ENCODE data around the gene CRISPLD2. TPM values are rescaled to one million over a fixed set of nuclear protein-coding genes. Genes with fewer than 3 reads are reported as not detected.

Gene CRISPLD2
- total RNA-seq, 1 donor from 2014 or later = not detected

DNA sequence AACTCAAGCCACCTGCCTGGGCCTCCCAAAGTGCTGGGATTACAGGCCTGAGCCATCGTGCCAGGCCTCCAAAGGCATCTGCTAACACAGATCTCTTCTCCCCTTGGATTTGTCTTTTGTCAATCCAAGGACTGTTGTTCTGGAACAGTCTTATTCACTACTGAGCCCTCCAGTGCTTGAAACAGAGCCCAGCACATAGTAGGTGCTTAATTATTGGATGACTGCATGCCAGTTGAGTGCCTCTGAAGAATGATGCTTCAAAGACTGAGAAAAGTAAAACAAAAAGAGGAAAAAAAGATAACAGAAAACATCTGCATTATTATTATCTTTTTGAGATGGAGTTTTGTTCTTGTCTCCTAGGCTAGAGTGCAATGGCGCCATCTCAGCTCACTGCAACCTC, 1.7 kb upstream of the CRISPLD2 start:
- CTCF ChIA-PET = no interaction called here
- H3K36me3 Mint-ChIP-seq (ENCODE audit: low read depth) = no peaks in the 10 kb centered on the region
- peaks cover 9% of the 10 kb centered on the region for H3K4me1 Mint-ChIP-seq
- intact Hi-C loops (cut with micrococcal nuclease) = no loop called here
- H3K4me3 Mint-ChIP-seq = no peak overlapping the region
- DNase-seq (no peak), ATAC-seq (ENCODE audit: low read depth) (no peak)
- peaks cover 32% of the 10 kb centered on the region for H3K27me3 Mint-ChIP-seq
- TF ChIP-seq, protein P1, sequence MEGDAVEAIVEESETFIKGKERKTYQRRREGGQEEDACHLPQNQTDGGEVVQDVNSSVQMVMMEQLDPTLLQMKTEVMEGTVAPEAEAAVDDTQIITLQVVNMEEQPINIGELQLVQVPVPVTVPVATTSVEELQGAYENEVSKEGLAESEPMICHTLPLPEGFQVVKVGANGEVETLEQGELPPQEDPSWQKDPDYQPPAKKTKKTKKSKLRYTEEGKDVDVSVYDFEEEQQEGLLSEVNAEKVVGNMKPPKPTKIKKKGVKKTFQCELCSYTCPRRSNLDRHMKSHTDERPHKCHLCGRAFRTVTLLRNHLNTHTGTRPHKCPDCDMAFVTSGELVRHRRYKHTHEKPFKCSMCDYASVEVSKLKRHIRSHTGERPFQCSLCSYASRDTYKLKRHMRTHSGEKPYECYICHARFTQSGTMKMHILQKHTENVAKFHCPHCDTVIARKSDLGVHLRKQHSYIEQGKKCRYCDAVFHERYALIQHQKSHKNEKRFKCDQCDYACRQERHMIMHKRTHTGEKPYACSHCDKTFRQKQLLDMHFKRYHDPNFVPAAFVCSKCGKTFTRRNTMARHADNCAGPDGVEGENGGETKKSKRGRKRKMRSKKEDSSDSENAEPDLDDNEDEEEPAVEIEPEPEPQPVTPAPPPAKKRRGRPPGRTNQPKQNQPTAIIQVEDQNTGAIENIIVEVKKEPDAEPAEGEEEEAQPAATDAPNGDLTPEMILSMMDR (IDR thresholded peaks at IDR 0.05) = no peak
- POLR2A ChIA-PET = no interaction called here
- H3K27ac Mint-ChIP-seq = no peak overlapping the region
- peaks cover 2% of the 10 kb centered on the region for H3K9me3 Mint-ChIP-seq

DNA sequence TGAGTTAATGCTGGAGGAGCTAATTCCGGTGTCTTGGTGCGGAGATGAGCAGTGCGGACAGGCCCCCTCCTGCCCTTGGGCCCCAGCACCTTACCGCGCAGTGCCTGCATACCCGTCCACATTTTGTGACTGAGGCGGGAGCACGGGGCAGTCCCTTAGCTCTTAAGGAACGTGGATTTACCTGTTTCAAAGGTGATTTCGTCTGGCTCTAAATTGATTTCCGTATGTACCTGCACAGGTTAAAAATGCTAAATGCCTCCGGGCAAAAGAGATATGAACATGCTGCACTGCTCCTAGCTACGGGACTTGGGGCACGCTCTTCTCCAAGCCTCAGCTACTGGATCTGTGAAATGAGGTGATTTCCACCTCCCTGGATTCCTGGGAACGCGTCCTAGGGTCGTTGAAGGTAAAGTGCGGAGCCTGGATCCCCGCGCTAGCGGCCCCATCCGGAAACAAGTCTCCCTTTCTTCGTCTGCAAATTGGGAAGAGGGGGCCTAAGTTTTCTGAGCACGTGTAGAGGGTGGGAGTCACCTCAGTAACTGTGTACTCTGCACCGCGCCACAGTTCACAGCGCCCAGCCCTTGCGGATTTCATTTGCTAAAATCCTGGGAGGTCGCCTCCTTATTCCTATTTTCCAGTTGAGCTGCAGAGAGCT, 669 bp upstream of the CRISPLD2 start:
- Mint-ChIP-seq H3K9me3 (peaks cover 4% of the 10 kb centered on the region), H3K27me3 (peaks cover 37% of the 10 kb centered on the region), H3K4me1 (peaks cover 9% of the 10 kb centered on the region), H3K4me3 (no peak overlapping the region), H3K36me3 (ENCODE audit: low read depth) (no peaks in the 10 kb centered on the region), H3K27ac (no peak overlapping the region)
- intact Hi-C loops (cut with micrococcal nuclease) = no loop called here
- TF ChIP-seq, protein P1 (IDR thresholded peaks at IDR 0.05) = no peak
- ATAC-seq (ENCODE audit: low read depth) = no peak
- ChIA-PET CTCF (no interaction called here), POLR2A (no interaction called here)
- no peak for DNase-seq

DNA sequence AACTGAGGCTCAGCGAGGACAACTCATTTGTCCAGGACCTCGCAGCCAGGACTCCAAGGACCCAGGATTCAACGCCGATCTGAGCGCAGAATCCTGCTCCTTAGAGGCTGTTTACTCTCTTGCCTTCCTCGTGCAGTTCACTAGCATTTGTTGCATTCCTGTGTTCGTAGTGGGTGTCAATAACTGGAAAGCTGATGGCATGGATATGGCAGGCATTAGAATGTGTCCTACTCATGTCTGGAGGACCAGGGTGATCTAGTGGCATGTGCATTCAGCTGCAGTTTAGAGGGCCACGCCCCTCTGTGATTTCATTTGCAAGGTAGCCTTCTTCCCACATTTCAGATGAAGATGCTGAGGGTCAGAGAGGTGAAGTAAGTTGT, 510 bp downstream of the CRISPLD2 start:
- peaks cover 4% of the 10 kb centered on the region for H3K9me3 Mint-ChIP-seq
- DNase-seq = no peak
- H3K36me3 Mint-ChIP-seq (ENCODE audit: low read depth) = no peaks in the 10 kb centered on the region
- ChIA-PET POLR2A (no interaction called here), CTCF (no interaction called here)
- TF ChIP-seq, protein P1 (IDR thresholded peaks at IDR 0.05) = no peak
- peaks cover 9% of the 10 kb centered on the region for H3K4me1 Mint-ChIP-seq
- intact Hi-C loops (cut with micrococcal nuclease) = no loop called here
- ATAC-seq (ENCODE audit: low read depth) = no peak
- peak overlapping the region; percentile 44 for H3K4me3 Mint-ChIP-seq
- no peak overlapping the region for H3K27ac Mint-ChIP-seq
- peaks cover 44% of the 10 kb centered on the region for H3K27me3 Mint-ChIP-seq

DNA sequence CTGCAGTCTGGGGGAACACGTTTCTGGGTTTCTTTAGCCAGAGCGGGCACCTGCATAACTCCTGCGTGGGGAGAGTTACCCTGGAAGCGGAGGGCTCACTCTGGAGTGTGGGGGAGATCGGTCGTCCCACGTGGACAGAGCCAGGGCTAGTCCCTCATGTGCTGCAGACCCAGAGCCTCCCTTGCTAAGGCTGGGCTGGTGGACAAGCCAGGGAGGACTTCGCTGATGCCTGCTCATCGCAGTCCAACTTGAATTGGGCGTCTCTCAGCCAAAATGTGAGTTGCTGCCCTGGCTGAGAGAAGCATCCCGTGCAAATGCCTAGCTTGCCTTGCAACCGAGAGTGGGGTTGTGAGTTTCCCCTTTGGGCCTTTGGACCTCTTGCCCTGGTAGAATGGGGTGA, 986 bp downstream of the CRISPLD2 start:
- Mint-ChIP-seq H3K27me3 (peaks cover 43% of the 10 kb centered on the region), H3K4me1 (peaks cover 9% of the 10 kb centered on the region), H3K4me3 (no peak overlapping the region), H3K36me3 (ENCODE audit: low read depth) (no peaks in the 10 kb centered on the region), H3K27ac (no peak overlapping the region), H3K9me3 (peaks cover 4% of the 10 kb centered on the region)
- TF ChIP-seq, protein P1 (IDR thresholded peaks at IDR 0.05) = no peak
- ChIA-PET POLR2A (no interaction called here), CTCF (no interaction called here)
- DNase-seq (no peak), ATAC-seq (ENCODE audit: low read depth) (no peak)
- intact Hi-C loops (cut with micrococcal nuclease) = no loop called here

DNA sequence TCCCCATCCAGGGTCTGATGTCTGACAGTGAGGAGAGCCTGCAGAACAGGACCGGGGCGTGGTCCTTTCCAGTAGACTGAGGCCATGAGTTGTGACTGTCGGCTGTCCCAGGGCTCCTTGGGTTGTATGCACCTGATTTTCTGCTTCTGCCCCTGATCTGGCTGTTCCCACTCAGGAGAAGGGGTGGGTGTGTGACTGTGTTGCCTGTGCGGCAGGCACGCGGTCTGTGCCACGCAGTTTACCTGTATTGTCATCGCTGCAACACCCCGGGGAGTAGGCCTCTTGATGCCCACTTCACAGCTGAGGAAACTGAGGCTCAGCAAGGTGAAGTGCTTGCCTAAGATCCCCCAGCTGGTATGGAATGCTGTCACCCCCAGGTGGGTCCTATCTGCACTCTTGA, 1.4 kb downstream of the CRISPLD2 start:
- no peak overlapping the region for H3K27ac Mint-ChIP-seq
- H3K4me3 Mint-ChIP-seq = no peak overlapping the region
- TF ChIP-seq, protein P1 (IDR thresholded peaks at IDR 0.05) = no peak
- DNase-seq (no peak), ATAC-seq (ENCODE audit: low read depth) (no peak)
- peaks cover 43% of the 10 kb centered on the region for H3K27me3 Mint-ChIP-seq
- ChIA-PET CTCF (no interaction called here), POLR2A (no interaction called here)
- H3K4me1 Mint-ChIP-seq = peaks cover 9% of the 10 kb centered on the region
- H3K36me3 Mint-ChIP-seq (ENCODE audit: low read depth) = no peaks in the 10 kb centered on the region
- peaks cover 4% of the 10 kb centered on the region for H3K9me3 Mint-ChIP-seq
- intact Hi-C loops (cut with micrococcal nuclease) = no loop called here

All from activated B cell treated with CpG ODN at 0.5 μM for 24 hours (primary cell).